HepG2 (cell line): ENCODE measurements around the gene LENEP. TPM values are rescaled to one million over a fixed set of nuclear protein-coding genes. Genes with fewer than 3 reads are reported as not detected.

Experiments used
- CREB1 ChIP-seq, 2 experiments: fragments of 450-650 bp in 1 of 2; IDR thresholded peaks; 2 replicates each; pipeline ENCODE4 v1.6.1; 2016 to 2017; ENCODE audit warnings: control low read depth in 1 of 2, mild to moderate bottlenecking in 1 of 2, missing compliant biosample characterization in 1 of 2, missing genetic modification characterization in 1 of 2
- CSRNP1 ChIP-seq: sonication (generic); formaldehyde crosslinking; IDR thresholded peaks from 2 replicates; pipeline ENCODE4 v1.8.1; 2023; ENCODE audit warnings: mild to moderate bottlenecking, missing genetic modification reagents
- EP300 ChIP-seq, 3 experiments: sonication (generic) in 1 of 3; formaldehyde crosslinking in 1 of 3; IDR thresholded peaks; 2 replicates each; pipeline versions ENCODE4 v1.5.1 to v1.6.1; 2011 to 2020; ENCODE audit warnings: low read depth in 2 of 3, low read length in 2 of 3, borderline replicate concordance in 1 of 3, improper control_type of control experiment in 1 of 3, mild to moderate bottlenecking in 1 of 3, missing genetic modification reagents in 1 of 3, moderate library complexity in 1 of 3
- FOXA1 ChIP-seq, 2 experiments: fragments of 450-650 bp in 1 of 2; sonication (generic) in 1 of 2; formaldehyde crosslinking in 1 of 2; IDR thresholded peaks; 2 replicates each; pipeline versions ENCODE4 v1.4.0 to v1.6.1; 2016 to 2020; ENCODE audit warnings: missing genetic modification reagents in 1 of 2
- HDAC1 ChIP-seq: sonication (generic); formaldehyde crosslinking; IDR thresholded peaks from 2 replicates; pipeline ENCODE4 v1.5.1; 2020; ENCODE audit warnings: mild to moderate bottlenecking, missing genetic modification reagents
- KLF12 ChIP-seq: sonication (generic); formaldehyde crosslinking; IDR thresholded peaks from 2 replicates; pipeline ENCODE4 v1.4.0; 2020; ENCODE audit warnings: missing genetic modification reagents, borderline replicate concordance
- MEIS1 ChIP-seq: sonication (generic); formaldehyde crosslinking; IDR thresholded peaks from 2 replicates; pipeline ENCODE4 v1.9.0; 2021; ENCODE audit warnings: mild to moderate bottlenecking, missing genetic modification reagents, moderate library complexity, borderline replicate concordance
- NBN ChIP-seq: fragments of 450-650 bp; conservative IDR thresholded peaks from 2 replicates; pipeline ENCODE4 v1.6.1; 2017
- RNF2 ChIP-seq: fragments of 450-650 bp; conservative IDR thresholded peaks from 2 replicates; pipeline ENCODE4 v1.6.1; 2016; ENCODE audit warnings: low read depth
- SAP130 ChIP-seq: IDR thresholded peaks from 2 replicates; pipeline ENCODE4 v1.6.1; 2016; ENCODE audit warnings: low read depth
- TSC22D2 ChIP-seq: sonication (generic); formaldehyde crosslinking; IDR thresholded peaks from 2 replicates; pipeline ENCODE4 v1.5.1; 2020; ENCODE audit warnings: missing genetic modification reagents, mild to moderate bottlenecking, borderline replicate concordance
- ZFAT ChIP-seq: sonication (generic); formaldehyde crosslinking; conservative IDR thresholded peaks from 2 replicates; pipeline ENCODE4 v1.8.1; 2023; ENCODE audit warnings: missing genetic modification reagents, inconsistent platforms
- ZNF282 ChIP-seq: fragments of 450-650 bp; IDR thresholded peaks from 2 replicates; pipeline ENCODE4 v1.6.1; 2018; ENCODE audit not compliant: partially characterized antibody
- ZNF337 ChIP-seq: sonication (generic); formaldehyde crosslinking; IDR thresholded peaks from 2 replicates; pipeline ENCODE4 v1.5.1; 2020; ENCODE audit warnings: missing genetic modification reagents, low read depth, mild to moderate bottlenecking, borderline replicate concordance
- ZNF367 ChIP-seq: sonication (generic); formaldehyde crosslinking; IDR thresholded peaks from 2 replicates; pipeline ENCODE4 v1.4.0; 2020; ENCODE audit warnings: missing genetic modification reagents, borderline replicate concordance
- ZNF687 ChIP-seq: sonication (generic); formaldehyde crosslinking; IDR thresholded peaks from 2 replicates; pipeline ENCODE4 v1.5.1; 2020; ENCODE audit warnings: mild to moderate bottlenecking, missing genetic modification reagents, moderate library complexity
- ZNF781 ChIP-seq: sonication (generic); formaldehyde crosslinking; IDR thresholded peaks from 2 replicates; pipeline ENCODE4 v1.5.1; 2020; ENCODE audit warnings: borderline replicate concordance, mild to moderate bottlenecking, missing genetic modification reagents; ENCODE audit errors: not compliant biosample characterization
- polyA plus RNA-seq, 8 experiments: library from polyadenylated mRNA; depleted of rRNA in 3 of 8; stranded (reverse) in 7 of 8; unstranded in 1 of 8; fragments of >200 nt; fragmentation: Illumina TruSeq in 4 of 8; extraction: Trizol in 4 of 8; gene quantifications; 2 replicates each; pipeline versions ENCODE4 v1.2.1 to v1.2.3, GENCODE V29; 2011 to 2016; ENCODE audit warnings: low read depth in 4 of 8, missing spikeins in 1 of 8, mixed read lengths in 1 of 8; ENCODE audit not compliant: insufficient read depth in 1 of 8
- total RNA-seq, 5 experiments: library from RNA; depleted of rRNA; stranded (reverse); fragments of >200 nt; fragmentation: Illumina TruSeq; extraction: Trizol; gene quantifications; 2 replicates each; pipeline ENCODE4 v1.2.3, GENCODE V29; 2016; ENCODE audit warnings: low read depth in 1 of 5
- TF ChIP-seq, protein P1 (sequence below): sonication (generic); formaldehyde crosslinking; IDR thresholded peaks from 2 replicates; pipeline ENCODE4 v1.5.0; 2020; ENCODE audit warnings: missing genetic modification reagents
- TF ChIP-seq, protein P2 (sequence below): sonication (generic); formaldehyde crosslinking; conservative IDR thresholded peaks from 2 replicates; pipeline ENCODE4 v1.4.0; 2020; ENCODE audit warnings: missing genetic modification reagents

The LENEP gene
- total and polyA plus RNA-seq, 2 of the 13 experiments (the other 11 are each of a cell fraction or from before 2014, with no cell fraction given), result 0.29 TPM; not detected in 1

DNA sequence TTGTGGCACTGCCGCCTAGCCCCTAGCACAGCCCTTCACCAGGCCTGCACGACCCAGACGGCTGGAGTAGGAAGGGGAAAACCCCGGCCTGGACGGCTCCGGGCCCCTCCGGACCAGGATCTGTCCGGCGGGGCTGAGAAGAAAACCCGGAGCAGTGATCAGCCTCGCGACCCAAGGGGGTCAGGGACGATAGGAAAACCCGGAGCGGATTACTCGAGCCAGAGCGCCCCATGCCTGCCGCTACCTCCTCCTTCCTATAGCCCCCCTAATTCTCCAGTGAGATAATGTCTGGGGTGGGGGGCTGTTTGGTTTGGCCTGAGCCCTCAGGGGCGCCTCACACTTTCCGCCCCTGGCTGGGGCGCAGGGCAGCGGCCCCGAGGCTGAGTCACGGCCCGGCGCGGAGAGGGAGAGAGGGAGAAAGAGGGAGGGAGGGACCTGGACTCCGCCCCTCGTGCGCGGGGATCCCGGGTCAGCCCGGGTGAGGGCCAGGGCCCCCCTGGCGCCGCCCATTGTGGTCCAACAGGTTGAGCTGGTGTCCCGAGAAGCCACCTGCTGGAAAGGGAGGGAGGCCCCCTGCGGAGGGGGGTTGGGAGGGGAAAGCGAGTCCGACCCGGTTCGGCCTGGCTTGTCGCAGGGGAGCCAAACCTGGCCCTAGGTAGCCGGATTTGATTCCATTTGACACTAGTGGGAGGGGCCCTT lies 7.5 kb downstream of the LENEP start (continued):
- TF ChIP-seq ZNF687 (CRISPR knock-in tag) (peak; percentile 81), SAP130 (CRISPR knock-in tag) (peak; percentile 92), ZNF367 (CRISPR knock-in tag) (0 out of 2 replicates have a peak, but pooled peaks have one; percentile 12), EP300 (IDR thresholded peaks at IDR 0.05; ENCODE audit: low read depth in 2 of 2, low read length in 2 of 2) (peak in 1 of 2 experiments; percentile 73; a peak in 3 of 4 replicates), EP300 (CRISPR knock-in tag; IDR thresholded peaks at IDR 0.05; ENCODE audit: borderline replicate concordance) (peak; percentile 63; the same call in 1 of the 2 replicates), RNF2 (peak; percentile 68; the same call in 1 of the 2 replicates), HDAC1 (CRISPR knock-in tag) (no peak; the same call in none of the 2 replicates), ZNF781 (no peak), ZNF337 (no peak), ZFAT (CRISPR knock-in tag) (no peak), CREB1 (IDR thresholded peaks at IDR 0.05) (peak; percentile 49), CREB1 (CRISPR knock-in tag; IDR thresholded peaks at IDR 0.05) (peak; percentile 48; the same call in 1 of the 2 replicates), TSC22D2 (CRISPR knock-in tag) (0 out of 2 replicates have a peak, but pooled peaks have one; percentile 41), FOXA1 (IDR thresholded peaks at IDR 0.05) (no peak), FOXA1 (CRISPR knock-in tag; IDR thresholded peaks at IDR 0.05) (no peak), CSRNP1 (CRISPR knock-in tag) (peak; percentile 82; the same call in 1 of the 2 replicates), ZNF282 (no peak), MEIS1 (peak; percentile 74), NBN (no peak), KLF12 (CRISPR knock-in tag) (peak; percentile 85; the same call in 1 of the 2 replicates)
- TF ChIP-seq, protein P1, sequence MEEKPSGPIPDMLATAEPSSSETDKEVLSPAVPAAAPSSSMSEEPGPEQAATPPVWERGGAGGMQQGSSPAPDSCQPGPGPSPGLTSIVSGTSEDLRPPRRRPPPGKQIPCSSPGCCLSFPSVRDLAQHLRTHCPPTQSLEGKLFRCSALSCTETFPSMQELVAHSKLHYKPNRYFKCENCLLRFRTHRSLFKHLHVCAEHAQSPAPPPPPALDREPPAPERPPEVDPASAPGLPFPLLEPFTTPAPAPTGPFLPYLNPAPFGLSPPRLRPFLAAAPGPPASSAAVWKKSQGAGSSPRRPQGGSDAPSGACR (CRISPR knock-in tag), result peak; percentile 69
- TF ChIP-seq, protein P2, sequence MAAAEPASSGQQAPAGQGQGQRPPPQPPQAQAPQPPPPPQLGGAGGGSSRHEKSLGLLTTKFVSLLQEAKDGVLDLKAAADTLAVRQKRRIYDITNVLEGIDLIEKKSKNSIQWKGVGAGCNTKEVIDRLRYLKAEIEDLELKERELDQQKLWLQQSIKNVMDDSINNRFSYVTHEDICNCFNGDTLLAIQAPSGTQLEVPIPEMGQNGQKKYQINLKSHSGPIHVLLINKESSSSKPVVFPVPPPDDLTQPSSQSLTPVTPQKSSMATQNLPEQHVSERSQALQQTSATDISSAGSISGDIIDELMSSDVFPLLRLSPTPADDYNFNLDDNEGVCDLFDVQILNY (CRISPR knock-in tag), result peak; percentile 16; the same call in 1 of the 2 replicates
